Stimulated activated CD8-positive, alpha-beta memory T cell treated with anti-CD3 and anti-CD28 coated beads, Interleukin-12 subunit alpha, Interleukin-12 subunit beta, amount 100 ng/mL, for 24 hours (primary cell): Measurements from ENCODE around the gene PAGE2B.
"Not testable (repeated sequence)": the region's sequence is repeated elsewhere in the genome, so short reads cannot be mapped to it uniquely, and the experiment has no call there.

Experiments
- DNase-seq: peaks from one replicate; pipeline ENCODE4 v3.0.0-alpha.2; 2020; ENCODE audit errors: extremely low read depth

The PAGE2B gene

DNA sequence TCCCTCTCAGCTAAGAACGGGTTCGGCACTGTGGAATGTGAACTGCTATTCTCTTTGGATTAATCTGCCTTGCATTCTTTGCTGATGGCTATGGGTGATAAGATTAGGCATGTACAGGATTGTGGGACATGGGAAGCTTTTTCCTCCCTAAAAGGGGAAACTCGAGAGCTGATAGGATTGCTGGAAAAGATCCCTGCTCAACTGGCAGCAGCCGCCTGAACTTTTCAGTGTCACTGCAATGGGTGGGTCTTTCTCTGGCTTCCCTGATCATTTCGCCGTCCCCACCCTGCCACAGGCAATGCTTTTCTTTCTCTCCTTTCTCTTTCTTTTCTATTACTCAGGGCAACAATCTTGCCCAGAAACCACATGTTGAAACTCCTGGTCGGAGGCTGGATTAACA is 34.5 kb downstream of the PAGE2B start:
- no peak for DNase-seq

- DNase-seq, result no peak
Measured at GRCh38 chrX:55111578-55112254, 36.9 kb downstream of the PAGE2B start.

DNA sequence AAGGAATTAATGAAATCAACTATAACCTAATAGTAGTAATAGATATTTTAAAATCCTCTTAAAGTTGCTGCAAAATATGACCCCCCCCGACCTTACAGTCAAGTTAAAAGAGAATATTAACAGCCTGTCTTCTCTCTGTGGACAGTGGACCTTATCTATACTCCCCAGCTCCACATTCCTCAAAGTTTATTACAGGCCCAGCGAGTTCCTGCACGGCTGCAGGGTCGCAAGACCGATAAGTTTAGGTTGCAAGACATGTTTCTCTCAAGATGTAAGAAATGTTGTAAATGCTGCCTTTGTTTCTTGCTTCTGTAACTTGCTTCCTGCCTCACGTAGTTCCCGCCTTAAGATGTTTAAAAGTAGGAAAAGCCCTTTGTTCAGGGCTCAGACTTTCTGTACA is 41.8 kb downstream of the PAGE2B start:
- DNase-seq, result not testable (repeated sequence)

GRCh38 chrX:55118574-55118973 is 43.7 kb downstream of the PAGE2B start:
- no peak for DNase-seq

GRCh38 chrX:55119271-55119670 is 44.4 kb downstream of the PAGE2B start:
- no peak for DNase-seq

GRCh38 chrX:55119712-55120111 is 44.9 kb downstream of the PAGE2B start:
- DNase-seq, result no peak

DNA sequence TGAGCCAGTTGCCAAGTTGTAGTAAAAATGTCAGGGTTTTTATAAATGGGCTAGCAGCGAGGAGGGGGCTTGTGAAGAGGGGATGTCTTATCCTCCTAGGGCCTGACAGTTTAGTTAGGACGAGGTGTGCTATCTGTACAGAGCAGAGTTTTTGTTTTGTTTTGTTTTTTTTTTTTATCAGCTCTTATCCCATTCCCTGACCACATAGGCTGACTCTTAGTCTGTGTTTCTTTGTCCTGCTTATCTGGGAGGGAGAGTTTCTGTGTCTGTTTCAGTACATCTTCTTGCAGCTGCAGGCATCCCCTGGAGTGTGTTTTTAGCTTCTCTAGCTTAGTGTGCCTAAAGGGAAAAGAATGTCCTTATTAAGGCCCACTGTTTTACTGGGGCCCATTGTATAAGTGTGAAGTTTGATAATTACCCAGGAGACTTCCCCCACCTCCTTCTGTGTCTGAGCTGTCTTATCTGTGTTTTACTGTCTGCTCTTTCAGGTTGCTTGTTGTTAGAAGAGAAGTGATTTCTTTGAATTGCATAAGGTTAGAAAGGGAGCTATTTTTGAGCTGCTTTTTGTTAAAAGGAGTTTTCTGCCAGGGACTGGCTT is 46.0 kb downstream of the PAGE2B start:
- DNase-seq, result no peak

- no peak for DNase-seq
Measured at GRCh38 chrX:55123900-55124299, 49.1 kb downstream of the PAGE2B start.

DNA sequence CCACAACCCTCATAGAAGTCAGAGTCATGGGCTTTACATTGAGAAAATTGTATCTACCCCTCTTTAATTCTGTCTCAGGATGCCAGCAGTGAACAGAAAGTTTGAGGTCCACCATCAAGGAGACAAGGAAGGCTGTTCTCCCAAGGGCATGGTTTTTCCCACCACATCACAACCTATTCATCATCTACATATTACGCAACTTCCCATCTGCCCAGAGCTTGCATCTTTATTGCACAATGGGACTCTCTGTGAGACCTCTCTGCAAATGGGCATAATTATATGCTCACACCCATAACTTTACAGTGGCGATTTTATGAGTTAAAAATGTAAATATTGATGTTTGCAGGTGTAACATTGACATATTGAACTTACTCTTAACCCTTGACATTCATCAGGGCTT is 52.9 kb downstream of the PAGE2B start:
- no peak for DNase-seq
